OCI-LY1 (cell line): ENCODE data around the gene CACNA1C.

Experiments
- H2AFZ ChIP-seq: fragments of 200-600 bp; sonication (generic), shearing (Covaris generic); 2 replicates; pipeline ENCODE4 v1.6.0; 2014; ENCODE audit warnings: antibody characterized with exemption, mild to moderate bottlenecking, low read length
- H3F3A ChIP-seq: fragments of 200-600 bp; sonication (generic), shearing (Covaris generic); 2 replicates; pipeline ENCODE4 v1.6.0; 2014; ENCODE audit warnings: mild to moderate bottlenecking, antibody characterized with exemption, low read length, moderate library complexity; ENCODE audit not compliant: insufficient read depth
- H3K27ac ChIP-seq: fragments of 200-600 bp; sonication (generic); 2 replicates; pipeline ENCODE4 v1.5.1; 2014; ENCODE audit warnings: low read length, mixed run types, mild to moderate bottlenecking, low read depth; ENCODE audit not compliant: poor library complexity, severe bottlenecking
- H3K27me3 ChIP-seq: fragments of 200-600 bp; sonication (generic); 2 replicates; pipeline ENCODE4 v1.6.0; 2014; ENCODE audit warnings: antibody characterized with exemption, mild to moderate bottlenecking, low read length, moderate library complexity; ENCODE audit not compliant: insufficient read depth
- H3K36me3 ChIP-seq: fragments of 200-600 bp; sonication (generic); 2 replicates; pipeline ENCODE4 v1.6.1; 2014; ENCODE audit warnings: mild to moderate bottlenecking, antibody characterized with exemption, low read length, moderate library complexity, mixed read lengths; ENCODE audit not compliant: insufficient read depth
- H3K4me1 ChIP-seq: fragments of 200-600 bp; sonication (generic); 2 replicates; pipeline ENCODE4 v1.5.1; 2014; ENCODE audit warnings: mild to moderate bottlenecking, low read length, moderate library complexity; ENCODE audit not compliant: insufficient read depth, severe bottlenecking
- H3K4me2 ChIP-seq: fragments of 200-600 bp; sonication (generic), shearing (Covaris generic); 2 replicates; pipeline ENCODE4 v1.6.1; 2014; ENCODE audit warnings: low read length
- H3K4me3 ChIP-seq: fragments of 200-600 bp; sonication (generic); 2 replicates; pipeline ENCODE4 v1.5.1; 2014; ENCODE audit warnings: low read length, low read depth, mild to moderate bottlenecking, mixed read lengths; ENCODE audit not compliant: poor library complexity, severe bottlenecking
- H3K79me2 ChIP-seq: fragments of 200-600 bp; shearing (Covaris generic); 2 replicates; pipeline ENCODE4 v1.6.1; 2016; ENCODE audit warnings: mixed run types, low read length, mixed read lengths; ENCODE audit not compliant: insufficient read depth
- H3K9ac ChIP-seq: fragments of 200-600 bp; sonication (generic), shearing (Covaris generic); 2 replicates; pipeline ENCODE4 v1.6.1; 2014; ENCODE audit warnings: mild to moderate bottlenecking, low read length, mixed read lengths
- H3K9me2 ChIP-seq: fragments of 200-600 bp; sonication (generic), shearing (Covaris generic); 2 replicates; pipeline ENCODE4 v1.6.1; 2014; ENCODE audit warnings: low read depth, mild to moderate bottlenecking, low read length, mixed read lengths
- H3K9me3 ChIP-seq: fragments of 200-600 bp; shearing (Covaris generic); 2 replicates; pipeline ENCODE4 v1.6.1; 2014; ENCODE audit warnings: low read length, mixed read lengths
- H4K20me1 ChIP-seq: fragments of 200-600 bp; sonication (generic), shearing (Covaris generic); 2 replicates; pipeline ENCODE4 v1.6.0; 2016; ENCODE audit warnings: mild to moderate bottlenecking, low read length; ENCODE audit not compliant: insufficient read depth
- CTCF ChIP-seq: fragments of 200-600 bp; sonication (generic), shearing (Covaris generic); IDR thresholded peaks from 2 replicates; pipeline ENCODE4 v1.5.1; 2017; ENCODE audit warnings: mild to moderate bottlenecking, antibody characterized with exemption, low read length, moderate library complexity, mixed read lengths
- EZH2 ChIP-seq: fragments of 200-600 bp; sonication (generic), shearing (Covaris generic); IDR thresholded peaks from 2 replicates; pipeline ENCODE4 v1.8.0; 2017; ENCODE audit warnings: borderline replicate concordance, mixed run types, mild to moderate bottlenecking, antibody characterized with exemption, low read length, moderate library complexity, mixed read lengths

The CACNA1C gene

GRCh38 chr12:2281446-2281845 lies 228.7 kb downstream of the CACNA1C start:
- no peaks in the 10 kb centered on the region for H3K9me2 ChIP-seq
- H3K9ac ChIP-seq = no peak overlapping the region
- peaks cover 26% of the 10 kb centered on the region for H3K4me1 ChIP-seq
- no peaks in the 10 kb centered on the region for H3F3A ChIP-seq
- no peak overlapping the region for H2AFZ ChIP-seq
- H3K9me3 ChIP-seq = peaks cover 13% of the 10 kb centered on the region
- no peak overlapping the region for H3K4me3 ChIP-seq
- H3K36me3 ChIP-seq = no peaks in the 10 kb centered on the region
- TF ChIP-seq CTCF (no peak), EZH2 (no peak)
- H3K27me3 ChIP-seq = no peaks in the 10 kb centered on the region
- H3K27ac ChIP-seq = no peak overlapping the region
- no peaks in the 10 kb centered on the region for H3K79me2 ChIP-seq
- H4K20me1 ChIP-seq = no peaks in the 10 kb centered on the region
- no peak overlapping the region for H3K4me2 ChIP-seq

- no peaks in the 10 kb centered on the region for H3K36me3 ChIP-seq
- no peak overlapping the region for H3K27ac ChIP-seq
- H3K9me2 ChIP-seq = no peaks in the 10 kb centered on the region
- H3K4me3 ChIP-seq = no peak overlapping the region
- TF ChIP-seq EZH2 = no peak
- TF ChIP-seq CTCF = no peak
- peaks cover 13% of the 10 kb centered on the region for H3K9me3 ChIP-seq
- H3K4me2 ChIP-seq = no peak overlapping the region
- H3K9ac ChIP-seq = no peak overlapping the region
- no peaks in the 10 kb centered on the region for H3K79me2 ChIP-seq
- no peaks in the 10 kb centered on the region for H3F3A ChIP-seq
- no peak overlapping the region for H2AFZ ChIP-seq
- no peaks in the 10 kb centered on the region for H3K27me3 ChIP-seq
- H4K20me1 ChIP-seq = no peaks in the 10 kb centered on the region
- peaks cover 26% of the 10 kb centered on the region for H3K4me1 ChIP-seq
Observed at GRCh38 chr12:2282318-2282717, 229.5 kb downstream of the CACNA1C start.

- H3K4me1 ChIP-seq = peaks cover 31% of the 10 kb centered on the region
- H3K79me2 ChIP-seq = no peaks in the 10 kb centered on the region
- peak overlapping the region; percentile 49; the same call in 1 of the 2 replicates for H3K4me2 ChIP-seq
- peaks cover 13% of the 10 kb centered on the region for H3K9me3 ChIP-seq
- H3K27ac ChIP-seq = peak overlapping the region; percentile 57
- no peaks in the 10 kb centered on the region for H3K27me3 ChIP-seq
- H3K9ac ChIP-seq = peak overlapping the region; percentile 51; the same call in 1 of the 2 replicates
- H3K4me3 ChIP-seq = no peak overlapping the region
- no peaks in the 10 kb centered on the region for H4K20me1 ChIP-seq
- H3F3A ChIP-seq = no peaks in the 10 kb centered on the region
- no peak for TF ChIP-seq EZH2
- TF ChIP-seq CTCF = no peak
- no peaks in the 10 kb centered on the region for H3K9me2 ChIP-seq
- no peak overlapping the region for H2AFZ ChIP-seq
- no peaks in the 10 kb centered on the region; the same call in 1 of the 2 replicates for H3K36me3 ChIP-seq
Observed at GRCh38 chr12:2283480-2283879, 230.7 kb downstream of the CACNA1C start.
